ENCODE measurements around the gene PKNOX2. TPM values are rescaled to one million over a fixed set of nuclear protein-coding genes. Genes with fewer than 3 reads are reported as not detected.
"Not testable (repeated sequence)": the region's sequence is repeated elsewhere in the genome, so short reads cannot be mapped to it uniquely, and the experiment has no call there.

PKNOX2 gene
- total RNA-seq, 1 donor from 2014 or later, result not detected

- intact Hi-C loops (cut with micrococcal nuclease), result no loop called here
Observed at GRCh38 chr11:125200441-125200840, 35.9 kb downstream of the PKNOX2 start.

GRCh38 chr11:125201525-125202141 is 37.1 kb downstream of the PKNOX2 start:
- intact Hi-C loops (cut with micrococcal nuclease), result no loop called here

GRCh38 chr11:125202362-125202880 is 37.9 kb downstream of the PKNOX2 start:
- intact Hi-C loops (cut with micrococcal nuclease), result no loop called here

- intact Hi-C loops (cut with micrococcal nuclease), result no loop called here
Observed at GRCh38 chr11:125202977-125203376, 38.4 kb downstream of the PKNOX2 start.

GRCh38 chr11:125207866-125208425 is 43.4 kb downstream of the PKNOX2 start:
- intact Hi-C loops (cut with micrococcal nuclease), result no loop called here

GRCh38 chr11:125210066-125210465 is 45.5 kb downstream of the PKNOX2 start:
- intact Hi-C loops (cut with micrococcal nuclease), result no loop called here

GRCh38 chr11:125211191-125211947 is 46.8 kb downstream of the PKNOX2 start:
- intact Hi-C loops (cut with micrococcal nuclease), result no loop called here

- intact Hi-C loops (cut with micrococcal nuclease), result no loop called here
Observed at GRCh38 chr11:125211948-125212340, 47.4 kb downstream of the PKNOX2 start.

GRCh38 chr11:125214601-125215565 is 50.3 kb downstream of the PKNOX2 start:
- intact Hi-C loops (cut with micrococcal nuclease), result no loop called here

GRCh38 chr11:125215976-125216375 is 51.4 kb downstream of the PKNOX2 start:
- intact Hi-C loops (cut with micrococcal nuclease), result no loop called here

GRCh38 chr11:125218336-125218735 is 53.8 kb downstream of the PKNOX2 start:
- intact Hi-C loops (cut with micrococcal nuclease), result no loop called here

GRCh38 chr11:125221461-125221860 is 56.9 kb downstream of the PKNOX2 start:
- intact Hi-C loops (cut with micrococcal nuclease), result no loop called here

- intact Hi-C loops (cut with micrococcal nuclease), result no loop called here
Observed at GRCh38 chr11:125222494-125222893, 57.9 kb downstream of the PKNOX2 start.

GRCh38 chr11:125223161-125223560 is 58.6 kb downstream of the PKNOX2 start:
- intact Hi-C loops (cut with micrococcal nuclease), result not testable (repeated sequence)

GRCh38 chr11:125223901-125224361 is 59.4 kb downstream of the PKNOX2 start:
- intact Hi-C loops (cut with micrococcal nuclease), result no loop called here

GRCh38 chr11:125224391-125225021 is 60.0 kb downstream of the PKNOX2 start:
- intact Hi-C loops (cut with micrococcal nuclease), result no loop called here

GRCh38 chr11:125225401-125225800 is 60.9 kb downstream of the PKNOX2 start:
- intact Hi-C loops (cut with micrococcal nuclease), result no loop called here

GRCh38 chr11:125226031-125226430 is 61.5 kb downstream of the PKNOX2 start:
- intact Hi-C loops (cut with micrococcal nuclease), result no loop called here

GRCh38 chr11:125226706-125227105 is 62.2 kb downstream of the PKNOX2 start:
- intact Hi-C loops (cut with micrococcal nuclease), result no loop called here

GRCh38 chr11:125227151-125227550 is 62.6 kb downstream of the PKNOX2 start:
- intact Hi-C loops (cut with micrococcal nuclease), result no loop called here

GRCh38 chr11:125228445-125228844 is 63.9 kb downstream of the PKNOX2 start:
- intact Hi-C loops (cut with micrococcal nuclease), result no loop called here

All from T-helper 1 cell treated with Interleukin-12 subunit alpha and Interleukin-12 subunit beta and Interleukin-4 antibody, amounts not matched to agents 30 ng/mL and 1 ng/mL, for 36 hours (primary cell).